Adipose tissue (tissue), 3 donors: Measurements from ENCODE around the gene MPC1. TPM values are rescaled to one million over a fixed set of nuclear protein-coding genes. Genes with fewer than 3 reads are reported as not detected.
"Not testable (repeated sequence)": the region's sequence is repeated elsewhere in the genome, so short reads cannot be mapped to it uniquely, and the experiment has no call there.

ENCODE experiments used
- H3K27ac ChIP-seq: one replicate; pipeline ENCODE4 v1.5.1; 2013; ENCODE audit warnings: low read depth, low read length
- WGBS, 3 donors: extraction: QIAGEN DNeasy Blood & Tissue Kit; methylation state at CpG; one replicate each; pipeline ENCODE4 v1.1.7; 2013; 5-methylcytosine and 5-hydroxymethylcytosine counted together
- polyA plus RNA-seq, 3 donors: library from polyadenylated mRNA; stranded (reverse); fragments of 200-250 nt; gene quantifications; one replicate each; pipeline ENCODE4 v1.2.3, GENCODE V29; 2013
- donor health status: healthy with polysubstance abuse.
- donor health status: Bipolar disorder and iron deficiency.
- donor health status: healthy.

Gene MPC1
- polyA plus RNA-seq, 3 donors: 37.3 to 119 (median 111) TPM

GRCh38 chr6:166355552-166355951 lies 27.2 kb downstream of the MPC1 start:
- no peak overlapping the region for H3K27ac ChIP-seq
- WGBS, 3 donors: 63 to 76% (median 69%) methylated on average over 5 of the region's 5 CpGs

DNA sequence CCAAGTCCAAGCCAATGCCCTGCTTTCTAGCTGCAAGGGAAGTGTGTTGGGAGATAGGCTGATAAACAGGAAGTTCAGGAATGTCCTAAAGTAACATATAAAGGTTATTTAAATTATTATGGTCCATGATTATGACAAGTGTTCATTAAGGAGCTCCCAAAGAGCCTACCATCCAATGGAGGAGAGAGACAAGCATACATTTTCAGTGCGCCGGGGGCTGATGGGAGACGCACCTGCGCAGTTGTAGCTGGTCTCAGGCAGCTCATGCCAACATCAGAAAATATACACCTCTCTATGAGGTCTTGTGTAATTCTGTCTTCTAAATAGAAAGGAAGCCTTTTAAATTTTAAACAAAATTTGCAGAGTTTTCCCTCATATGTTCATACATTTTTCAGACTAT lies 27.8 kb downstream of the MPC1 start:
- 97 to 100% (median 97%) methylated on average over 4 of the region's 4 CpGs for WGBS, 3 donors
- no peak overlapping the region for H3K27ac ChIP-seq

DNA sequence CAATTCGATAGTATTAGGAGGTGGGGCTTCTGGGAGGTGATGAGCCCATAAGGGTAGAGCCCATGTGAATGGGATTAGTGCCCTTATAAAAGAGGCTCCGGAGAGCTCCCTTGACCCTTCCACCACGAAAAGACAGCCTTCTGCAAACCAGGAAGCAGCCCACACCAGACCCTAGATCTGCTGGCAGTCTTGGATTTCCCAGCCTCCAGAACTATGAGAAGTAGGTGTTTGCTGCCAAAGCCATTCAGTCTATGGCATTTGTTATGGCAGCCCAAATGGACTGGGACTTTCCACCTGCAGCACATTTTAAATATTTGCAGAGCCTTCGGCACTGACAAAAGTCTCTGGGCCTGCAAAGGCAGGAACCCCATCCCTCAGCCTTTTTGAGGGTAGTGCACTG lies 28.6 kb downstream of the MPC1 start:
- no peak overlapping the region for H3K27ac ChIP-seq
- 85 to 92% (median 88%) methylated on average over 4 of the region's 4 CpGs for WGBS, 3 donors

GRCh38 chr6:166353507-166353906 lies 29.2 kb downstream of the MPC1 start:
- 57 to 68% (median 58%) methylated on average over 1 of the region's 1 CpG for WGBS, 3 donors
- H3K27ac ChIP-seq: no peak overlapping the region

- no peak overlapping the region for H3K27ac ChIP-seq
These were observed 29.8 kb downstream of the MPC1 start for GRCh38 chr6:166352923-166353322.

GRCh38 chr6:166351715-166352285 lies 30.9 kb downstream of the MPC1 start:
- WGBS, 3 donors: 17 to 23% (median 19%) methylated on average over 4 of the region's 4 CpGs
- no peak overlapping the region for H3K27ac ChIP-seq

GRCh38 chr6:166348305-166348949 lies 34.3 kb downstream of the MPC1 start:
- H3K27ac ChIP-seq: no peak overlapping the region
- WGBS, 3 donors: 77 to 87% (median 79%) methylated on average over 6 of the region's 6 CpGs

GRCh38 chr6:166346965-166347364 lies 35.8 kb downstream of the MPC1 start:
- H3K27ac ChIP-seq: no peak overlapping the region

DNA sequence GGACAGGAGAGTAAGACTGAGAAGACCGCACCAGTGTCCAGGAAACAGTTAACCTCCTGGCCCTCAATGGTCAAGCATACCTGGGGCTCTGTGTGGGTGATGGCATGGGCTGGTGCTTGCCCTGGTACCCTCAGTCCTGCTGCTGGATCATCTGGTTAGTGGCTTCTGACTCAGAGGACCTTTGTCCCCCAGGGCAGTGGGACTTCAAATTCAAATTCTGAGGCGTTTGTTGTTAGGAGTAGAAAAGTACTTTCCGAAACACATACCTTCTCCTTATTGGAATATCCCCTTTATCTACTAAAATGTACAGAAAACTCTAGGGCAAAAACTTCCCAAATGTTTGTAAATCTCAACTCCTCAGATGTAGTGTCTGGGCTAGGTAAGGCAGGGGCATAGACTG lies 36.3 kb downstream of the MPC1 start:
- 86 to 94% (median 91%) methylated on average over 3 of the region's 3 CpGs for WGBS, 3 donors
- H3K27ac ChIP-seq: no peak overlapping the region

DNA sequence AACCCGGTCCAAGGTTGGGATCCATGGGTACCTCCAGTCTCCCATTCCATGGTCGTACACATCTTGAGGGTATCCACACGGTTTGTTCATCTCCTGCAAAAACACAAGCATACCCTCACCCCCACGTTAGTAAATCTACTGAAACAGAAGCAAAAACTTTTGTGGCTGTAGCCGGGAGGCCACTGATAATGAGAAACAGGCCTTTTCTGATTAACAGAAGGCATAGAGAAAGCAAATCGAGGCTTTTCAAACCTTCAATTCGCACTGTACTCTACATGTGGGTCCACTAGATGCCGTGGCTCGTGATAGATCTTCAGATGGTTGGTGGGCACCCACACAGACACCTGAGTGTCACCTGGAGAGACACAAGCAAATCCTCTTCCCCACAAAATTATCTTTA lies 37.1 kb downstream of the MPC1 start:
- not testable (repeated sequence) for H3K27ac ChIP-seq
- WGBS, 3 donors: 82 to 87% (median 86%) methylated on average over 9 of the region's 9 CpGs

DNA sequence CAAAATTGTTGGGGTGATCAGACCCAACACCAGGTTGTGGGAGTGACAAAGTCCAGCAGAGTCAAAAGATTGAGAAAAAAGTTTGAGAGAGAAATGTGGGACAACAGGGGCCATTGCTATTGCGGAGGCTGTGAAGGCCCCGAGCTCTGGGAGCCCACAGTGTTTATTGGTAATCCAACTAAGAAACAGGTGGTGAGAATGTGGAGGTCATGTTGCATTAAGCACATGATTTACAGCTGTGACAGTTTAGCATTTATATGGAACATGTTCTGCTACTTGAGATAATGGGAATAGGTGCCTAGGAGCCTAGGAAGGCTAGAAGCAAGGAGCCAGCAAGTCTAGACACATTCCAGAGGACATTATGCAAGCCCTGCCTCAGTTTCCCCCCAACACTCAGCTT lies 37.8 kb downstream of the MPC1 start:
- 87 to 89% (median 89%) methylated on average over 2 of the region's 2 CpGs for WGBS, 3 donors
- H3K27ac ChIP-seq: not testable (repeated sequence)

GRCh38 chr6:166344240-166344639 lies 38.5 kb downstream of the MPC1 start:
- WGBS, 3 donors: 96 to 98% (median 96%) methylated on average over 8 of the region's 8 CpGs
- no peak overlapping the region for H3K27ac ChIP-seq

GRCh38 chr6:166343150-166343487 lies 39.6 kb downstream of the MPC1 start:
- WGBS, 3 donors: 16 to 22% (median 20%) methylated on average over 3 of the region's 3 CpGs
- H3K27ac ChIP-seq: no peak overlapping the region

DNA sequence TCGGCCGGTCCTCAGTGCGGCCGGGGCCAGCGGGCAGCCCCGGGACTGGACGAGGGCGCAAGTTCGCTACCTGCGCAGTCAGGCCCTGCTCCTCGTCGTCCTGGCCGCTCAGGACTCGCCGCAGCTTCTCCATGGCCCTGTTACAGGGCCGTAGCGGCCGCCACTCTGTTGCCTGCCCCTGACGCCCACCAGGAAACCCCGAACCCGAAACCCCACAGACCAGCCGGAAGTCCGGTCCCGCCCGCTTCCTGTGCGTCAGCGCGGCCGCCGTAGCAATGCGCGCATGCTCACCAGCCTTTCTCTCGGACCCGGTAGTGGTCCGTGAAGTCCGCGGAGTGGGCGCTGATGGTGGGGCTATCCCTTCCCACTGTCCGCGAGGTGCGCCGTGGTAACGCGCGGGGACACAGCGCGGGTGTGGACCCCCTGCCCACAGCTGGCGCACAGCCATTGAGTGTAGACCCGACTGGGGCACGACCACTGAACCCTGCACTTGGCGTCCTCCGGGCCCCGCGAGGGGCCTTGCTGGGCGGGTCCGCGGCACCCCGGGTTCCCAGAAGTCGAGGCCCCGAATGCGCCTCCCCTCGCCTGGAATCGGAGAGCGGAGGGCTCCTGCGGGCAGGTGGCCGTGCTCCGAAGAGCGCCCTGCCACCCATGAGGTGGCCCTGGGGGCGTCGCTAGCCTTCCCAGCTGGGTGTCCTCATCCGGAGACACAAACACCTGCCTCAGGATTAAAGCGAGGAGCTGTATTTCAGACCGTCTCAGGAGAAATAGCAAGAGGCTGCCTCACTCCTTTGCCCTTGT lies 40.2 kb downstream of the MPC1 start, which contains the start of gene SFT2D1:
Gene SFT2D1, minus strand, starts transcription at position 197 of the 801 bp plus-strand sequence. Its CDS starts 64 bp downstream, at position 133.
- WGBS, 3 donors: 0 to 1% (median 1%) methylated on average over 68 to 73 of the region's 73 CpGs

GRCh38 chr6:166341977-166342348 lies 40.8 kb downstream of the MPC1 start:
- H3K27ac ChIP-seq: peak overlapping the region; percentile 82
- 0 to 1% (median 0%) methylated on average over 16 of the region's 16 CpGs for WGBS, 3 donors

More for the DNA sequence above, 40.2 kb downstream of the MPC1 start, which contains the start of gene SFT2D1:
- H3K27ac ChIP-seq: peak within 1 kb of the TSS; percentile 82

DNA sequence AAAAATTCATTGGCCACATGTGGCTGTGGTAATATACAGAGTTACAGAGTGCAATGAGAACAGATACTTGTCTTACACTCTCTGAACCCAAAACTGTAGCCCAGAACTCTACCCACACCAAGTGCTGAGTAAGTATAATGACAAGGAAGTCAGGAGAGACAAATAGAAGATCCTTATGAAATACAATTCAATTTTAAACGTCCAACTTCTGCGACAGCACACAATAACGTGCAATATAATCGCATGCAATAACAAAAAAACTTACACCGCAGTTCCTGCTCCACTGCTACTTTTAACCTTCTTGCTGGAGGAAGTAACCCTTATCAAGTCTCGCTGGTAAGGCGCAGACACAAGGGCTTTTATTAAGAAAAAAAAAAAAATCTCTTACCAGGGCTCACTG lies 41.3 kb downstream of the MPC1 start:
- no peak overlapping the region for H3K27ac ChIP-seq
- 18 to 30% (median 20%) methylated on average over 7 of the region's 7 CpGs for whole genome bisulfite sequencing, 3 donors

GRCh38 chr6:166338854-166339253 lies 43.9 kb downstream of the MPC1 start:
- WGBS, 3 donors: 97 to 98% (median 97%) methylated on average over 9 of the region's 9 CpGs
- no peak overlapping the region for H3K27ac ChIP-seq

DNA sequence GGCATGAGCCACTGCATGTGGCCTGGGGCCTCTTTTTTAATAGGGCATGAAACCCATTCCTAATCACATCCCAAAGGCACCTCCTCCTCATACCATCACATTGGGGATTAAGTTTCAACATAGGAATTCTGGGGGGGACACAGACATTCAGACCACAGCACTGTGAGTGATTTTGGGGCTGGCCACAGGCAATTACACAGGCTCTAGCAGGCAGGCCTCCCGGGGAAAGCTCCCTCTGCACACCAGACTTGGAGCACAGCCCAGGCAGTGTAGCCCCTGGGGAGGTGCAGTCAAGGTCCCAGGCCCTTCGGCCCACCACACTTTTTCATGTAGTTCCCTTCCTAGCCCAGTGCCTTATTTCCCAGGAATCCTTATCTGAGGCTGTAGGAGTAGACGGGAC lies 45.9 kb downstream of the MPC1 start:
- WGBS, 3 donors: 60 to 78% (median 63%) methylated on average over 3 of the region's 3 CpGs
- no peak overlapping the region for H3K27ac ChIP-seq

- H3K27ac ChIP-seq: no peak overlapping the region
- WGBS, 3 donors: 82 to 88% (median 83%) methylated on average over 11 of the region's 11 CpGs
These were observed 47.1 kb downstream of the MPC1 start for GRCh38 chr6:166335378-166336302.
